ENCODE data around the gene ARHGAP24.
A peak's percentile ranks its signal among the peaks of the same experiment; 100 is the strongest.
"Not testable (repeated sequence)": the region's sequence is repeated elsewhere in the genome, so short reads cannot be mapped to it uniquely, and the experiment has no call there.

Gene ARHGAP24

GRCh38 chr4:85482010-85482738 lies 7.2 kb downstream of the ARHGAP24 start:
- no peak for DNase-seq (ENCODE audit: low spot score)

GRCh38 chr4:85486425-85487086 lies 11.6 kb downstream of the ARHGAP24 start:
- DNase-seq (ENCODE audit: low spot score): no peak

- DNase-seq (ENCODE audit: low spot score): no peak
Observed at GRCh38 chr4:85488416-85488815, 13.5 kb downstream of the ARHGAP24 start.

GRCh38 chr4:85489273-85489981 lies 14.5 kb downstream of the ARHGAP24 start:
- peak; percentile 38 for DNase-seq (ENCODE audit: low spot score)

- DNase-seq (ENCODE audit: low spot score): no peak
Observed at GRCh38 chr4:85491527-85491926, 16.6 kb downstream of the ARHGAP24 start.

GRCh38 chr4:85492336-85492735 lies 17.4 kb downstream of the ARHGAP24 start:
- DNase-seq (ENCODE audit: low spot score): no peak

- no peak for DNase-seq (ENCODE audit: low spot score)
Observed at GRCh38 chr4:85495621-85496020, 20.7 kb downstream of the ARHGAP24 start.

- DNase-seq (ENCODE audit: low spot score): no peak
Observed at GRCh38 chr4:85496126-85496849, 21.3 kb downstream of the ARHGAP24 start.

- DNase-seq (ENCODE audit: low spot score): no peak
Observed at GRCh38 chr4:85496933-85497332, 22.0 kb downstream of the ARHGAP24 start.

- DNase-seq (ENCODE audit: low spot score): peak; percentile 10
Observed at GRCh38 chr4:85498068-85498733, 23.3 kb downstream of the ARHGAP24 start.

GRCh38 chr4:85499573-85499972 lies 24.6 kb downstream of the ARHGAP24 start:
- no peak for DNase-seq (ENCODE audit: low spot score)

- no peak for DNase-seq (ENCODE audit: low spot score)
Observed at GRCh38 chr4:85500110-85500867, 25.3 kb downstream of the ARHGAP24 start.

- DNase-seq (ENCODE audit: low spot score): not testable (repeated sequence)
Observed at GRCh38 chr4:85501145-85501544, 26.2 kb downstream of the ARHGAP24 start.

GRCh38 chr4:85508654-85509053 lies 33.7 kb downstream of the ARHGAP24 start:
- no peak for DNase-seq (ENCODE audit: low spot score)

- no peak for DNase-seq (ENCODE audit: low spot score)
Observed at GRCh38 chr4:85509882-85510631, 35.1 kb downstream of the ARHGAP24 start.

- no peak for DNase-seq (ENCODE audit: low spot score)
Observed at GRCh38 chr4:85510632-85510984, 35.7 kb downstream of the ARHGAP24 start.

- no peak for DNase-seq (ENCODE audit: low spot score)
Observed at GRCh38 chr4:85512446-85513205, 37.7 kb downstream of the ARHGAP24 start.

GRCh38 chr4:85514117-85514516 lies 39.2 kb downstream of the ARHGAP24 start:
- no peak for DNase-seq (ENCODE audit: low spot score)

GRCh38 chr4:85514783-85515182 lies 39.8 kb downstream of the ARHGAP24 start:
- DNase-seq (ENCODE audit: low spot score): no peak

GRCh38 chr4:85515701-85516100 lies 40.8 kb downstream of the ARHGAP24 start:
- no peak for DNase-seq (ENCODE audit: low spot score)
